MM.1S (cell line): ENCODE results near the gene FKBP2.

ENCODE experiments used
- EZH2 ChIP-seq: fragments of 300-600 bp; sonication (generic); optimal IDR thresholded peaks from 2 replicates; pipeline ENCODE3; 2017; ENCODE audit warnings: low read depth, mild to moderate bottlenecking, antibody characterized with exemption, low read length, mixed read lengths
- EZH2phosphoT487 ChIP-seq: fragments of 300-600 bp; sonication (generic); IDR thresholded peaks from 2 replicates; pipeline ENCODE4 v1.6.1; 2018; ENCODE audit warnings: antibody characterized with exemption, low read length
- TF ChIP-seq, protein P1 (sequence below): fragments of 300-600 bp; sonication (generic); IDR thresholded peaks from 2 replicates; pipeline ENCODE4 v1.5.1; 2016; ENCODE audit warnings: antibody characterized with exemption, low read length, mixed read lengths

DNA sequence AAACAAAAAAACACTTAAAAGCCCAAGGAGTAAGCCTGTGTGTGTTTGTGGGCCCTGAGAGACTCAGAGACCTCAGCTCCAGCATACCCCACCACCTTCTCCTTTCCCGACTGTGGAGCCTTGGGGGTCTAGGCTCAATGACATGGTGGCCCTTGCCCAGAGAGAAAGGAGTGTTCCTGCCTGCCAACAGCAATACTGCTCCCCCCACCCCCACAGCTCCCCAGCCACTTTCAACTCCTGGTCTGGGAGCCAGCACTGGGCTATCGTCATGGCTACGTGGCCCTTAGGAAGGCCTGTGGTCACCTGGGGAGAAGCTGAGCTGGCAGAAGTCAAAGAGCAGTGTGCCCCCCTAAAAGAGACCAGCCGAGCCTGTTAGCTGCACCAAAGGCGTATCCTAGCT is 3.2 kb downstream of the FKBP2 start:
- TF ChIP-seq, protein P1, sequence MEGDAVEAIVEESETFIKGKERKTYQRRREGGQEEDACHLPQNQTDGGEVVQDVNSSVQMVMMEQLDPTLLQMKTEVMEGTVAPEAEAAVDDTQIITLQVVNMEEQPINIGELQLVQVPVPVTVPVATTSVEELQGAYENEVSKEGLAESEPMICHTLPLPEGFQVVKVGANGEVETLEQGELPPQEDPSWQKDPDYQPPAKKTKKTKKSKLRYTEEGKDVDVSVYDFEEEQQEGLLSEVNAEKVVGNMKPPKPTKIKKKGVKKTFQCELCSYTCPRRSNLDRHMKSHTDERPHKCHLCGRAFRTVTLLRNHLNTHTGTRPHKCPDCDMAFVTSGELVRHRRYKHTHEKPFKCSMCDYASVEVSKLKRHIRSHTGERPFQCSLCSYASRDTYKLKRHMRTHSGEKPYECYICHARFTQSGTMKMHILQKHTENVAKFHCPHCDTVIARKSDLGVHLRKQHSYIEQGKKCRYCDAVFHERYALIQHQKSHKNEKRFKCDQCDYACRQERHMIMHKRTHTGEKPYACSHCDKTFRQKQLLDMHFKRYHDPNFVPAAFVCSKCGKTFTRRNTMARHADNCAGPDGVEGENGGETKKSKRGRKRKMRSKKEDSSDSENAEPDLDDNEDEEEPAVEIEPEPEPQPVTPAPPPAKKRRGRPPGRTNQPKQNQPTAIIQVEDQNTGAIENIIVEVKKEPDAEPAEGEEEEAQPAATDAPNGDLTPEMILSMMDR: no peak
- TF ChIP-seq EZH2: no peak
- no peak for TF ChIP-seq EZH2phosphoT487
